Endothelial cell of umbilical vein (primary cell): ENCODE results near the gene PAOX. TPM values are rescaled to one million over a fixed set of nuclear protein-coding genes. Genes with fewer than 3 reads are reported as not detected.

ENCODE experiments used
- BruUV-seq: library from RNA; stranded (reverse); fragments of 400-500 nt; replicated peaks from 2 replicates; lab custom pipeline; 2021; lab: Mats Ljungman, UMichigan
- CTCF ChIA-PET: fragments of 300-600, 350-600 bp; sonication (Branson Sonifier 250); formaldehyde crosslinking; loops from one replicate; lab custom pipeline; 2021; ENCODE audit warnings: antibody characterized with exemption, inconsistent platforms; lab: Charles Lee
- POLR2A ChIA-PET: fragments of 300-600, 350-600 bp; sonication (Branson Sonifier 250); formaldehyde crosslinking; loops from one replicate; lab custom pipeline; 2021; ENCODE audit warnings: antibody characterized with exemption, inconsistent platforms; lab: Charles Lee
- DNase-seq: peaks from one replicate; pipeline ENCODE4 v3.0.0-alpha.2; 2011; ENCODE audit warnings: low read depth, low spot score
- FAIRE-seq: peaks from 2 replicates; lab custom pipeline; 2011; peaks lifted over from hg19 to GRCh38; lab: Jason Lieb, UNC
- H2AFZ ChIP-seq: 2 replicates; pipeline ENCODE4 v1.6.0; 2012; ENCODE audit warnings: low read depth, low read length, control low read depth, inconsistent platforms
- H3K27ac ChIP-seq: 2 replicates; pipeline ENCODE4 v1.5.1; 2011; ENCODE audit warnings: low read depth, mild to moderate bottlenecking, control low read depth, low read length, moderate library complexity; ENCODE audit not compliant: insufficient read depth
- H3K27me3 ChIP-seq, 2 experiments: 2 replicates each; pipeline versions ENCODE4 v1.6.0 to v1.6.1; 2011; ENCODE audit warnings: low read length in 2 of 2, mixed read lengths in 1 of 2; ENCODE audit not compliant: control insufficient read depth in 2 of 2, insufficient read depth in 2 of 2
- H3K36me3 ChIP-seq, 2 experiments: 2 replicates in 1 of 2; 3 replicates in 1 of 2; pipeline ENCODE4 v1.5.1; 2011; ENCODE audit warnings: low read length in 2 of 2, mild to moderate bottlenecking in 1 of 2, moderate library complexity in 1 of 2; ENCODE audit not compliant: control insufficient read depth in 2 of 2, insufficient read depth in 2 of 2; ENCODE audit errors: extremely low read depth in 1 of 2
- H3K4me1 ChIP-seq: 3 replicates; pipeline ENCODE4 v1.5.1; 2011; ENCODE audit warnings: mild to moderate bottlenecking, low read length; ENCODE audit not compliant: control insufficient read depth, insufficient read depth; ENCODE audit errors: extremely low read depth
- H3K4me2 ChIP-seq: 2 replicates; pipeline ENCODE4 v1.6.1; 2011; ENCODE audit warnings: low read length, control low read depth, mixed read lengths; ENCODE audit not compliant: insufficient read depth
- H3K4me3 ChIP-seq, 3 experiments: fragments of 200-600 bp in 1 of 3; sonication (generic), shearing (Covaris generic) in 1 of 3; replicated peaks in 1 of 3; 2 replicates each; pipeline ENCODE4 v1.5.1; 2011 to 2016; ENCODE audit warnings: control low read depth in 3 of 3, low read length in 3 of 3, mild to moderate bottlenecking in 2 of 3, inconsistent platforms in 1 of 3, low read depth in 1 of 3, moderate library complexity in 1 of 3; ENCODE audit not compliant: insufficient read depth in 1 of 3
- H3K79me2 ChIP-seq: 2 replicates; pipeline ENCODE4 v1.6.0; 2012; ENCODE audit warnings: low read length, inconsistent platforms; ENCODE audit not compliant: control insufficient read depth, insufficient read depth
- H3K9ac ChIP-seq: replicated peaks from 2 replicates; pipeline ENCODE3; 2011; ENCODE audit warnings: low read length, control low read depth; ENCODE audit not compliant: insufficient read depth; ENCODE audit errors: extremely low read depth
- H3K9me1 ChIP-seq: replicated peaks from 3 replicates; pipeline ENCODE4 v1.6.0; 2011; ENCODE audit warnings: mild to moderate bottlenecking, low read length; ENCODE audit not compliant: control insufficient read depth, insufficient read depth; ENCODE audit errors: extremely low read depth
- H3K9me3 ChIP-seq: replicated peaks from 2 replicates; pipeline ENCODE4 v1.5.1; 2012; ENCODE audit warnings: low read length, inconsistent platforms; ENCODE audit not compliant: control insufficient read depth, insufficient read depth
- H4K20me1 ChIP-seq: replicated peaks from 2 replicates; pipeline ENCODE3; 2011; ENCODE audit warnings: mild to moderate bottlenecking, low read length; ENCODE audit not compliant: control insufficient read depth, insufficient read depth; ENCODE audit errors: extremely low read depth
- FOS ChIP-seq: IDR thresholded peaks from 2 replicates; pipeline ENCODE4 v1.6.1; 2011; ENCODE audit warnings: mild to moderate bottlenecking, low read length, moderate library complexity, borderline replicate concordance; ENCODE audit not compliant: insufficient read depth
- GATA2 ChIP-seq: IDR thresholded peaks from 2 replicates; pipeline ENCODE4 v1.7.0; 2011; ENCODE audit warnings: low read depth, mild to moderate bottlenecking, moderate library complexity, mixed read lengths, low read length; ENCODE audit not compliant: insufficient read length, insufficient read depth
- JUN ChIP-seq: IDR thresholded peaks from 2 replicates; pipeline ENCODE4 v1.6.1; 2011; ENCODE audit warnings: borderline replicate concordance, low read depth; ENCODE audit not compliant: insufficient read length, insufficient read depth
- MYC ChIP-seq: IDR thresholded peaks from one replicate; pipeline ENCODE4 v1.6.1; 2011; ENCODE audit warnings: mild to moderate bottlenecking, low read depth, low read length
- POLR2A ChIP-seq: IDR thresholded peaks from 2 replicates; pipeline ENCODE4 v1.6.1; 2012; ENCODE audit warnings: low read depth, mild to moderate bottlenecking, control low read depth, low read length
- POLR2AphosphoS5 ChIP-seq: IDR thresholded peaks from 2 replicates; pipeline ENCODE4 v1.6.1; 2012; ENCODE audit warnings: low read depth, mild to moderate bottlenecking, control low read depth, low read length, moderate library complexity; ENCODE audit not compliant: insufficient read depth
- dilution Hi-C: fragments of 300-500 bp; cut with MboI; formaldehyde crosslinking; loops from one replicate; pipeline ENCODE4 v1.15.0; 2019; ENCODE audit warnings: low sequenced_read_pairs; ENCODE audit not compliant: extremely low pct_ligation_motif_present
- intact Hi-C: fragments of 100-400 bp; cut with micrococcal nuclease; formaldehyde crosslinking; loops from one replicate; pipeline ENCODE4 v1.10.0; 2022
- polyA plus RNA-seq, 4 experiments: library from polyadenylated mRNA; depleted of rRNA in 3 of 4; stranded (reverse) in 3 of 4; unstranded in 1 of 4; fragments of >200 nt; gene quantifications; 2 replicates each; pipeline versions ENCODE4 v1.2.1 to v1.2.3, GENCODE V29; 2011 to 2012; ENCODE audit warnings: missing spikeins in 1 of 4
- total RNA-seq: library from RNA; stranded (reverse); gene quantifications from 2 replicates; pipeline ENCODE4 v1.2.3, GENCODE V29; 2021
- TF ChIP-seq, protein P1 (sequence below): IDR thresholded peaks from 2 replicates; pipeline ENCODE4 v1.6.1; 2011; ENCODE audit not compliant: insufficient read depth, insufficient read length
- TF ChIP-seq, protein P2 (sequence below), 2 donors: IDR thresholded peaks; 1 replicate in 1 of 2; 2 replicates in 1 of 2; pipeline ENCODE4 v1.5.1; 2011; ENCODE audit warnings: low read length in 2 of 2, mild to moderate bottlenecking in 2 of 2, moderate library complexity in 2 of 2, control low read depth in 1 of 2, inconsistent platforms in 1 of 2, low read depth in 1 of 2; ENCODE audit not compliant: insufficient read depth in 1 of 2; ENCODE audit errors: extremely low read depth in 1 of 2

The PAOX gene
- total and polyA plus RNA-seq, 2 donors (not counting 3 experiments of a cell fraction or from before 2014, with no cell fraction given), result 2.6 to 3.8 TPM

- DNase-seq (no peak), FAIRE-seq (no peak)
- dilution Hi-C loops, result no loop called here
- Histone ChIP-seq H3K79me2 (peaks cover 39% of the 10 kb centered on the region), H4K20me1 (no peaks in the 10 kb centered on the region), H3K36me3 (peaks cover 11 to 27% of the 10 kb centered on the region in 2 experiments), H2AFZ (no peak overlapping the region), H3K27ac (no peak overlapping the region), H3K4me2 (no peak overlapping the region), H3K27me3 (no peaks in the 10 kb centered on the region), H3K9ac (no peak overlapping the region), H3K9me1 (no peaks in the 10 kb centered on the region), H3K9me3 (no peaks in the 10 kb centered on the region), H3K4me3 (no peak overlapping the region), H3K4me1 (no peaks in the 10 kb centered on the region)
- CTCF ChIA-PET, result no interaction called here
- POLR2A ChIA-PET, result no interaction called here
- intact Hi-C loops, result no loop called here
- no peak for TF ChIP-seq POLR2AphosphoS5
- no peak for TF ChIP-seq JUN
- no peak for TF ChIP-seq MYC
- TF ChIP-seq, protein P1, sequence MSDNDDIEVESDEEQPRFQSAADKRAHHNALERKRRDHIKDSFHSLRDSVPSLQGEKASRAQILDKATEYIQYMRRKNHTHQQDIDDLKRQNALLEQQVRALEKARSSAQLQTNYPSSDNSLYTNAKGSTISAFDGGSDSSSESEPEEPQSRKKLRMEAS, result no peak
- no peak for TF ChIP-seq POLR2A
- TF ChIP-seq GATA2, result no peak
- TF ChIP-seq, protein P2, sequence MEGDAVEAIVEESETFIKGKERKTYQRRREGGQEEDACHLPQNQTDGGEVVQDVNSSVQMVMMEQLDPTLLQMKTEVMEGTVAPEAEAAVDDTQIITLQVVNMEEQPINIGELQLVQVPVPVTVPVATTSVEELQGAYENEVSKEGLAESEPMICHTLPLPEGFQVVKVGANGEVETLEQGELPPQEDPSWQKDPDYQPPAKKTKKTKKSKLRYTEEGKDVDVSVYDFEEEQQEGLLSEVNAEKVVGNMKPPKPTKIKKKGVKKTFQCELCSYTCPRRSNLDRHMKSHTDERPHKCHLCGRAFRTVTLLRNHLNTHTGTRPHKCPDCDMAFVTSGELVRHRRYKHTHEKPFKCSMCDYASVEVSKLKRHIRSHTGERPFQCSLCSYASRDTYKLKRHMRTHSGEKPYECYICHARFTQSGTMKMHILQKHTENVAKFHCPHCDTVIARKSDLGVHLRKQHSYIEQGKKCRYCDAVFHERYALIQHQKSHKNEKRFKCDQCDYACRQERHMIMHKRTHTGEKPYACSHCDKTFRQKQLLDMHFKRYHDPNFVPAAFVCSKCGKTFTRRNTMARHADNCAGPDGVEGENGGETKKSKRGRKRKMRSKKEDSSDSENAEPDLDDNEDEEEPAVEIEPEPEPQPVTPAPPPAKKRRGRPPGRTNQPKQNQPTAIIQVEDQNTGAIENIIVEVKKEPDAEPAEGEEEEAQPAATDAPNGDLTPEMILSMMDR (IDR thresholded peaks at IDR 0.05; ENCODE audit: extremely low read depth in 1 of 2, insufficient read depth in 1 of 2, low read depth in 1 of 2, low read length in 2 of 2), result no peak
- TF ChIP-seq FOS, result no peak
- no TSS peak for BruUV-seq
These were observed 24.7 kb downstream of the PAOX start for GRCh38 chr10:133403784-133404183.
